HG03521 (cell line): Measurements from ENCODE around the gene PBRM1.
"Not testable (repeated sequence)": the region's sequence is repeated elsewhere in the genome, so short reads cannot be mapped to it uniquely, and the experiment has no call there.

ENCODE experiments used
- ATAC-seq: cut with Tn5 transposase; IDR thresholded peaks from one replicate; pipeline ENCODE4 v1.9.1; 2021; ENCODE audit warnings: mild to moderate bottlenecking, moderate library complexity; ENCODE audit not compliant: unreplicated experiment

Gene PBRM1

DNA sequence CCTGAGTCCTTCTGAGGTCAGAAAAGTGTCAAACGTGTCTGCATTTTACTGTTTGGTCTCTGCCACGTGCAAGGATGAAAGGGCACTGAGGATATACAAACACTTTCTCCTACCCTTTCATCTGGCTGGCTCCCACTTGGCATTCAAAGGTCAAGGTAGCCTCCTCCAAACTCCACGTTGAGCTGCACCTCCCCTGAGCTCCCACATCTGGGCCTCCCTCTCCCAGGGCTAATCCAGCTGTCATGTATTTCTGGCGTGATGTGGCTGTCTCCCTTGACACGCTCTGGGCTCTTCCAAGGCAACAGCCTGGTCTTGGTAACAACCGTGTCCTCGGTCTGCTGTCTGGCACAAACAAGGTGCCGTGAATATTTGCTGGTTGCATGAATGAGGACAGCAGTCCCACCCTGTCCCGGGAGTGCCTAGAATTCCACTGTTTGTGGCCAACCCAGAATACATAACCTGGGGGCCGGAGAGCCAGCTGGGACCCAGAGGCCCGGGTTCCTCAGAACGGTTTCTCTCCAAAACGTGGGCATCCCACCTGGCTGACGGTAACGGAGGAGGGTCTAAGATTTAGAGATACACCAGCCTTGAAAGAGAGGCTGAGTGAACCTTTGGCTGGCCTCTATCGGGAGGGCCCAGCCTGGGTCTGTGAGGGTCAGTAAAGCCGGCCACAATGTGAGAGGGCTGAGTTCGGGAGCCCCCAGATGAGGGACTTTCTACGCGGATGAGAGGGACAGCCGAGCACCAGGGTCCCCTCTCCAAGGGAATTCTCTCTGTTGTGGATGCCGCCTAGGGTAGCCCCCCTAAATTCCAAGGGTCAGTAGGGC, 19.1 kb upstream of the PBRM1 start:
- no peak for ATAC-seq

DNA sequence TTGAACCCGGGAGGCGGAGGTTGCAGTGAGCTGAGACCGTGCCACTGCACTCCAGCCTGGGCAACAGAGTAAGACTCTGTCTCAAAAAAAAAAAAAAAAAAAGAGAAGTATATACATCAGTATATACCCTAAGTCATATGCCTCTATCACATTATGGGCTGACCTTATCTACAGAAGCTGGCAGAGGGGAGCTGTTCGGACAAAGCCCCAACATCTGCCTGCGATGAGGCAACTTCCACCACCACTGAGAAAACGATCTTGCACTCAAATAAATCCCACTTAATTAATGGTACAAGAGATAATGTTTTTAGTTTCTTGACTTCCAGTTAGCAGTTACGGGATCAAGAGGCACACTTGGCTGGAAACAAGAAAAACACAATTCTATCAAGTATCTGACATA, 17.6 kb upstream of the PBRM1 start:
- no peak for ATAC-seq

DNA sequence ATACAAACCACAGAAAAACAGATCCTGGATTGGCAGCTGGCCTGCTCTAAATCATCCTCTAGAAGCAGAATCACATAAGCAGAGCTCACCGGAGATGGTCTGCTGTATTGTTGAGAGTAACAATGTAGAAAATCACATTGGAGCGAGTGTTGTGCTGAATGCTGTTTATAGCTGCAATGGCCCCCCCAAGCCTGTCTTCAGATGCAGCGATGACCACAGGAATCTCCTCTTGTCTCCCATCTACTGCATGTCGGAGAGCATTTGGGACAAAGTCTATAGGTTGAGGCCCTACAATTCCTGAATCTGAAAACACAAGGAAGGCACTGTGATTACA, 11.9 kb upstream of the PBRM1 start:
- ATAC-seq, result no peak

DNA sequence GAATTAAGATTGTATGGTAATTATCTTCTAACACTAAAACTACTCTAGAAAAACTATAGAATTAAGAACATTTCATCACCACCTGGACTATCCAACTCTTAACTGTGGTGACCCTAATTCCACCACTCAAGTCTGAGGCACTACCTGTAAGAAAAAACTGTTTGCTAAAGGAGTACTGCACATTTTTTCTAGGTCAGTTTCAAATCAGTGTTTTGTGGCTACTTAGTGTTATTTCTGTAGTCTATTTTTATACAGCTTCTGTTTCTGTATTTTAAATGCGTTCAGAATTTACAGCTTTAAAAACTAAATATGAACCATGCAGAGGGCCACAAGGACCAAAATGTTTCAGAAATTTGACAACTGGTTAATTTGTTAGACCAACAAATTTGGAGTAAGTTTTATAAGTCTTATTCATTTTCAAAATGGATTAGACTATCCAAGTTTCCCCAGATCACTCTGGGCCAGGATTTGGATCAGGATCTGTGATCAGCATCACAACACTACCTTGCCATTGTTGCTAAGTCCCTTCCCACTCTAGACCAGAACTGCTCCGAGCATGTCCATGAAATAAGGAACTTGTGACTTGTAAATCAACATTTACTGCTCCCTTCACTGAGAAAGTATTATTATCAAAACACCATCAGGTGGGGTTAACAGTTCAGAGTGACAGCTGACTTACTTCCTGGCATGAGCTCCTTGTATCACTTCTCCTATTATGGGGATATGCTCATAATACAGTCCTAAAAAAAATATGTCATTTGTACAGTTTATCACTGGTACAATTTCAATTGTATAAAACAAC, 11.3 kb upstream of the PBRM1 start:
- no peak for ATAC-seq

DNA sequence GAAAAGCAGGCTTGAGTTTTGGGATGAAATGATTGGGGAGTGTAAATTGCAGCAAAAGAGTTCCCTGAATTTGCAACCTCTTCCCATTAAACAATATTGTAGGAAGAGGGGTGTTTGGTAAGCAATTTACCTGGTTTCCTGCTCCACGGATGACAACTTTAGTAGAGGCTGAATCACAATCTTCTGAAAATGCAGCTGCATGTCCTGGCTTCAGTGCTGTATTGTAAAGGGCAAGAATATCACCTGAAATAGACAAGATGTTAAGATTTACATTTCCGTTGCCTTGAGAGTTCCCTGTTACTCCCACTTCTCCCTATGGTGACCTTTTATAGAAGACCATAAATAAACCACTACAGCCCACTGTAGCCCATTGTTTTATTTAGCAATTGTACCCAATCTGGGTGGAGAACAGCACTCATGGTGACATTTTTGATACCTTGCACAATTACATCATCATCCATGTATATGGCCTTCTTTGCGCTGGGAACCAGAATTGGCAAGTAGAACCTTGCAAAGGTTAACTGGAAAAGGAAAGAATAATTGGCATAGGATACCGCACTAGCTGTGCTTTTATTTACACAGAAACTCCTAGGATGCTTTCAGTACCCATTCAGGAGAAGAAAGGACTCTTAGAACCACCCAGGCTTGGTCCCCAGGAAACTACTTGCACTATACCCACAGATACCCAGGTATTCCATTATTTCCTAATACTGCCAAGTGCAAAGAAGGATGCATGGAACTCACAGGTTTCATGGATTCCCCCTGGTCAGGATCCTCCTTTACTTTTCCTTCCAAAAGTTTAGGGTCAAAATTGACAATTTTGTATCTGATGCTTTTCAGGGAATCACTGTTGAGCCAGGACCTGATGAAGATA, 10.3 kb upstream of the PBRM1 start:
- ATAC-seq, result no peak

DNA sequence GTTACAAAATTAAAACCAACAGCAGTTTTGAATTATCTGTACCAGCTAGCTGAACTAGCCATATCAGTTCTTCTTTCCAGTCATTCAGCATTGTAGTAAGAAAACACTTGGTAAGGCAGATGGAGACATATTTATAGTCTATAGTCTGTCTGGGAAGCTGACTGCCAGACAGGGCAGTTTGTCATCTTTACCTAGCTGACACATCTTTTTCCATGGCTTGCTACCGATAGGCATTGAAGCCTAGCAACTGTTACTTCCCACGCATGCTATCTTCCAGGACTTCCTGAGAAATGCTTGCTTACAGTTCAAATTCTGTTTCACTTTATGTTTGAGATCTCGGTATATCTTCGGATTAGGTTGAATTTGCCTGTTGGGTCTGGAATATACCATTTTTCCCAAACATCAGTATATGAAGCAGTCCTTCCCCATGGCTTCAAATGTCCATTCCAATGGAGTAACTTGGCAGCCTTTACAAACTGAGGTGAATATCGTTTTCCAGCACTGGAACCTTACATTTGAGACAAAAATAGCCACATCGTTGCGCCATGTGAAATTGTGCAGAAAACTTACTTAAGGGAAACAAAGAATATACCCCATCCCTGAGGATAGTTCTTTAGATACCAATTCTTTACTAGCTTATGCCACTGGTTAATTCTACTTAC, 8.9 kb upstream of the PBRM1 start:
- ATAC-seq, result no peak

DNA sequence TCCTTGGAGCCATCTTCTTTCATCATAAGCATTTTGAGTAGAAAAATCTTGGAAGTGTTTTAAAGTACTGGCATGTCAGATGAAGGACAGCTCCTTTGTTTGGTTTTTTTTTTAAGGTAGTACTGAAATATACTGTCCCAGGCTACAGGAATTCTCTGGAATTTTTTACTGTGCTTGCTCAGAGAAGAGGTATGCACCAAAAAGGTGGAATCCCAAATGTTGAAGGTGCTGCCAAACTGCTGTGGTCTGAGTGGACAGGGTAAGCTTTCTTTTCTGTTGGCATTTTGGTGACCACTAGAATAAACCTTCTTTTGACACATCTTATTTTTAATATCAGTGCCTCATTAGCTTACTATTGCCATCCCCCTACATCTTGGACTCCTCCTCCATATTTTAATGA, 7.4 kb upstream of the PBRM1 start:
- ATAC-seq, result no peak

DNA sequence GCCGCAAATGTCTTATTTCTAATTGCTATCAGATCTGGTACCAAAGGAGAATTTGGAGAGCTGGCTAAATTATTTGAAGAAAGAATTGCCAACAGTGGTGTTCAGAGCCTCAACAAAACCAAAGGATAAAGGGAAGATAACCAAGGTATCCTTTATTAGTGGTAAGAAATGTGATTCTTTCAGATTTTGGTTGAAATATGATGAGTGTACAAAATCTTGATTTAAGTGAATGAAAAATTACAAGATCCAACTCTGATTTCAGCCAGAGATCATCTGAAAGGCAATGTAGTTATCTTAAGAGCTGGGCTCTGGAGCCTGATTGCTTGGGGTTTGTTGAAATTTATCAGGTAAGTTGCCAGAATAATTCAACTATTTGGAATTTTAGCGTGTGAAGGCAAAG, 4.8 kb upstream of the PBRM1 start:
- ATAC-seq, result no peak

DNA sequence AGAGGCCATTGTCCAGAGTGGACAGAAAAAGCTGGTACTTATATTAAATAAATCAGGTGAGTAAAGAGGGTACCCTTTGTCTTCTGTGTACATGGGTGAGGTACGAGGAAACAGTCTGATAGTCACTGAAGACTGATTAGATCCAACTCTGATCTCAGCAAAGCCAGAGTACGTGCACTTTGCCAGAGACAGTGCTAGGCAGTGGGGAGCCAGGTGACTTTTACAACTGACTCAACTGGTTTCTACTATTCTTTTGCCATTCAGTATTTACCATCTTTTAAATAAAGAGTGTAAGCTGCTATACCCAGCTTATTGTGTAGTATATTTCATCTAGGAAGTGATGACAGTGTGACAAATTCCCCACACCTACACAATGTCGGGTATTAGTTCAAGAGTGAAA, 3.4 kb upstream of the PBRM1 start:
- no peak for ATAC-seq

DNA sequence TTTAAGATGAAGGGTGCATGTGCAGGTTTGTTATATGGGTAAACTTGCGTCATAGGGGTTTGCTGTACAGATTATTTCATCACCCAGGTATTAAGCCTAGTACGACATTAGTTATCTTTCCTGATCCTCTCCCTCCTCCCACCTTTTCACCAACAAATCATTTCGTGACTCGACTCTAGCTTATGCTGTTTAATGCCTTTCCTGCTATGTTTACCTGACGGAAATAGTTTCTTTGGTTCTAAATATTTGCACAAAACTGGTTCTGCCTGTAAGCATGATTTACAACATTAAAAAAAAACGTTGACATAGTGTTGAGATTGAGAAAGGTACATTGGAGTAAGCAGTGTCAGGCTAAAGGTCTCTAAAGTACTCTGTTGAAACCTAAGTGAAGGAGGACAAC, 2.6 kb upstream of the PBRM1 start:
- ATAC-seq, result no peak

DNA sequence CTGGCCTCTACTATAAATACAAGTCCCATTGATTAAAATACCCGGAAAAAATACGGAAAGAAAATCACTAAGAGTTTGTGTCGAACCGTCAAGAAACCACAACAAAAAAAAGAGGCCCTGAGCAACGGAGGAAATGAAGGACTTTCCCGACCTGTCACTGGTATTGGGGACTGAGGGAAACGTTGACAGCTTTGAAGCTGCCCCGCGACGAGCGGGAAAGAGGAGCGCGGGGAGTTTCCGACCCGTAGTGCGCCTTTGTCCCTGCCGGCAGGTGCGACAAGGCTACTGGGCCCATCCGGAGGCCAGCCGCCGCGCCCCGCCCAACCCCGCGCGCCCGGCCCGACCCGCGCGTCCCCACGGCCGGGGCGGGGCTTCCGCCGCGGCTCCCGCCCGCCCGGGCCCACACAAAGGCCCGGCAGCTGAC, 416 bp downstream of the PBRM1 start:
- peak; percentile 84 for ATAC-seq

DNA sequence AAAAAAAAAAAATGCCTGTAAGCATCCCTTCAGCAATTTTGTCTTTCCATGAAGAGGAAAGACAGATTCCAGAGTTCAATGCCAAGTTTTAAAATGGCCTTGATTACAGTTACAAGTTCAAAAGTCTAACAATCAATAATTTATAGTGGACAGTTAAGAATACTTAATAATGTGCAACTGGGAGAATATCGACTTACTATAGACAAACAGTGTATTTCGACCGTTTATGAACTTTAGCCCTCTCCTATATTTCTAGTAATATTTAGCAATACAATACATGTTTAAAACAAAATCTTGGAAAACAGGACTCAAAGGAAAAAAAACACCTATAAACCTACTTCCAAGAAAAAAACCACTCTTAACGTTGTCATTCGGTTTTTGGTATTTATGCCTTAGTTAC, 1.5 kb downstream of the PBRM1 start:
- ATAC-seq, result no peak

DNA sequence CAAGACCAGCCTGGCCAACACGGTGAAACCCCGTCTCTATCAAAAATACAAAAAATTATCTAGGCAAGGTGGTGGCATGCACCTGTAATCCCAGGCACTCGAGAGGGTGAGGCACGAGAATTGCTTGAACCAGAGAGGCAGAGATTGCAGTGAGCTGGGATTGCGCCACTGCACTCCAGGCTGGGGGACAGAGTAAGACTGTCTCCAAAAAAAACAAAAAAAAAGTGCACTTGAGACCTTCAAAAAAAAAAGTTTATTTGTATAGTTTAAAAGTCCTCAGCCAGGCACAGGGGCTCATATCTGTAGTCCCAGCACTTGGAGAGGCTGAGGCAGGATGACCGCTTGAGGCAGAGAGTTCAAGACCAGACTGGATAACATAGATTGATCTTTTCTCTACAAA, 2.1 kb downstream of the PBRM1 start:
- ATAC-seq, result no peak

DNA sequence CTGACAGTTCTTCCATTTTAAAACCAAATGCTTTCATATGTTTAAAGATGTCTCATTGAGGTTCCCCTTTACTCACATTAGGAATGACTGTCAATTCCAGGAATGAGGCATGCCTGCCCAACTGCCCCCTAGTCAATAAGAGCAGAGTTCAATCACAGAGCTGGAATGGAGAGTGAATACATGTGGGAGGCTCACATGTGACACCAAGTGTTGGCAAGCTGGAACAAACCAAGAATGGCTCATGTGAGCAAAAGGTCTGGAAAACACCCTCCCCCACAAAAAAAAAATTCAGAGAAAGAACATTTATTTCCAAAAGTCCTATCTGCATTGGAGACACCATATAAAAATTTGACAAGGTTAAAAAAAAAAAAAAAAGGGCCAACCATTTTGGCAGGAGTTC, 3.7 kb downstream of the PBRM1 start:
- ATAC-seq, result no peak

DNA sequence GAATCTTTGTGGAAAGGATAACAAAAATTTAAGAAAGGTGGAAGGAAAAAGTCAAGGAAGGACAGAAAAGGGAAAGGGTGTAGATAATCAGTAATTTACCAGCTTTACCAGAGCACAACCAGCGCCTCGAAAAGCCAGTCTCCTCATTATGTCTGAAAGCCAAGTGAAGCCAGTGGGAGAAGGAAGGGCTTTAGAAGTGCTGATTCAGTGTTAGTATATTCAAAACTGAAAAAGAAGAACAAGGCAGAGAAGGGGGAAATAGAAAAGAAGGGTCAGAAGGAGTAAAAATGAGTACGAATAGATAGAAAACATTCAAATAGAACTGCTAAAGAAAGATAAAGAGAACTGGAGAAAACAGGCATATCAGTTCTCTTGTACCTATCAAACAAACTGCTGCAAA, 4.1 kb downstream of the PBRM1 start:
- ATAC-seq, result no peak

DNA sequence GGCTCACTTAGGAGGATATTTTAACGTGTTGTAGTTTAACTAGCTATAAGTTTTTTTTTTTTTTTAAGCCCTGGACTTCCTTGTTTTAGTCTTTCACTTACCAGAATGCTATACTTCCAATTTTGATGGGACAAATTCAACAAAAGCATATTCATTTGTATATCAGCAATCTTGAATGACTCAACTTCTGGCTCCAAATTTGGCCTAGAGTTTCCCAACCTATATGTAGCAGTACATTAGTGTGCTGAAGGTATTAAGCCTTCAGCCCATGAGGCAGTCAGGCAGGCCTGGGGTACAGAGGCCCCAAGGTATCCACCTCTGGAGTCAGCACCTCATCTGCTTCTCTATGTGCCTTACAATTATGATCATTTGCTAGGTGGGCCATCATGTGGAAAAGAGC, 5.9 kb downstream of the PBRM1 start:
- ATAC-seq, result no peak

DNA sequence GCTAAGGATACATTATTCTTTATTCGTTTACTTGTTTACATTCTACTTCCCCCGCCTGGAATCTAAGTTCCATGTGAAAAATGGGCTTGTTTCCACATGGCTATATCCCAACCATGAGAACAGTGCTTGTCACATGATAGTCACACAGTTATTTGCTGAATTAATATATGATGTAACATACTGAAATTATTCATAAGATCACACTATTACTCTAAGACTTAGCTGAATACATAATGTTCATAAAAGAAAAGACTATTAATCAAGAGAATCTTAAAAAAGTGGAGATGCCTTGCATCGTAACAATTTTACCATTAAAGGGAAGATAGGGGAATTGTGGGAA, 6.5 kb downstream of the PBRM1 start:
- ATAC-seq, result no peak

DNA sequence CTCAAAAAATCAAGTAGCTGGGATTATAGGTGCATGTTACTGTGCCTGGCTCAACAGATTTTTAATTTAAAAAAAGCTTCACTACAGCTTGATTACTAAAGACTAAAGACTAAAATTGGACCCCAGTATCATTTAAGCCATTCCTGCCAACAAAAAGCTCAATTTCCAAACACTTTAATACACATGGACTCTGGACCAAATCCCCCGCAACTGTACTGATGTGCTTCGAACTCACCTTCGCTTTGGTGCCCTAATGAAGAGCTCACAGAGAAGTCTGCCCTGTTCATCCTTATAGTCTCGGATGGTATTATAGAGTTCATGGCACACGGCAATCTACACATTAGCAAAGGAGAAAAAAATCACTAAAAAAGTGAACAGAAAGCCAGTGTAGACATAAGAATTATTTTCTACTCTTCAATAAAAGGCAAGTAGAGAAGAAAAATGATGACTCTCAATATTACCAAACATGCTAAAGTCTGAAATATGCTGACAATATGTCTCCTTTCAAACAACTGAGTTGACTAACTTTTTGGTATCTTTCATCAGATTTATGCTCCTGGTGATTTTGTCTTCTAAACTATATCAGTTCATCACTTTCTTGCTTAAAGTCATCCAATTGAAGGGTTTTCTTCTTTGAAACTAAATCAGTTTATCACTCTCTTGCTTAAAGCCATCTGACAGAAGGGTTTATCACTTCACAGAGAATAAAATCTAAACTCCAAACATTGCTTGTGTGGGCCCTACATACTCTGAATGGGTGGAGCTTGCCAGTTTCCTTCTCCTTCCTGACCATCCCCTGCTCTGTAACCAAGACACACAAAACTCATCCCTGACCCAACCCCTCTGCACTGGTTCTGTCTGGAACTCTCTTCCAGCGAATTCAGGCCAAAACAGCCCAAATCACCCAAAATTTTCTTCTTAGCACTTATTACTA, 7.2 kb downstream of the PBRM1 start:
- no peak for ATAC-seq

DNA sequence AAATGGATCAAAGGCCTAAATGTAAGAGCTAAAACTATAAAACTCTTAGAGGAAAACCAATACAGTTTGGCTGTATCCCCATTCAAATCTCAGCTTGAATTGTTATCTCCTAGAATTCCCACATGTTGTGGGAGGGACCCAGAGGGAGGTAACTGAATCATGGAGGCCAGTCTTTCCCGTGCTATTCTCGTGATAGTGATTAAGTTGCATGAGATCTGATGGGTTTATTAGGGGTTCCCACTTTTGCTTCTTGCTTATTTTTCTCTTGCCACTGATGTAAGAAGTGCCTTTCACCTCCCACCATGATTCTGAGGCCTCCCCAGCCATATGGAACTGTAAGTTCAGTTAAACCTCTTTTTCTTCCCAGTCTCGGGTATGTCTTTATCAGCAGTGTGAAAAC, 9.5 kb downstream of the PBRM1 start:
- not testable (repeated sequence) for ATAC-seq

DNA sequence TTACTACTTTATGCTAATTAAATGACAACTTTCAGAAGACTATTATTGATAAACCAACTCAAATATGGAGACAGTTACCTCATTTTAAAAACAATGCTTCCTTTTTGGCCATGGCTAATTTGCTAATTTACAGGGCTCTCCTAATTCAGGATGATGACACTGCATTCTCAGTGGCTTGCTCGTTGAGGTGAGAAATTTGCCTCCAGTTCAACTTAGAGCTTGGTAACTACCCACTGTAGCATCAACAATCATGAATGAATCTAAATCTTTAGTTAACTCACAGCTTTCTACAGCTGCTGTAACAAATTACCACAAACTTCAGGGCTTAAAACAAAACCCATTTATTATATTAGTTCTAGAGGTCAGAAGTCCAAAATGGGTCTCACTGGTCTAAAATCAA, 14.0 kb downstream of the PBRM1 start:
- no peak for ATAC-seq
